ENCODE results near the gene PML.
A peak's percentile ranks its signal among the peaks of the same experiment; 100 is the strongest.

GRCh38 chr15:73994413-73994883 lies at the start of gene PML:
- TF ChIP-seq CTCF (IDR thresholded peaks at IDR 0.05 in 8 of 11, conservative IDR thresholded peaks at IDR 0.05 in 3 of 11), result peak in 4 of 11 experiments; percentile 31 to 55 (median 33)
- peak in 2 of 3 donors; percentile 43 to 65 for TF ChIP-seq POLR2A (IDR thresholded peaks at IDR 0.05)
- peak; percentile 86 to 93 (median 92) for TF ChIP-seq POLR2AphosphoS5 (IDR thresholded peaks at IDR 0.05)
